ENCODE data around the gene RBPMS2.
"Not testable (repeated sequence)": the region's sequence is repeated elsewhere in the genome, so short reads cannot be mapped to it uniquely, and the experiment has no call there.

- not testable (repeated sequence) for TF ChIP-seq CTCF, POLR2A (IDR thresholded peaks at IDR 0.05)
Measured at GRCh38 chr15:64798905-64799304, 23.5 kb upstream of the RBPMS2 start.
